Gastrocnemius medialis (tissue), 4 donors: Measurements from ENCODE around the gene MTNR1A. TPM values are rescaled to one million over a fixed set of nuclear protein-coding genes. Genes with fewer than 3 reads are reported as not detected.
"Not testable (repeated sequence)": the region's sequence is repeated elsewhere in the genome, so short reads cannot be mapped to it uniquely, and the experiment has no call there.

Experiments used
- ATAC-seq, 2 donors: fragments of 150-250 bp; one replicate each; pipeline ENCODE4 v1.9.1; 2016
- DNase-seq, 2 donors: peaks; one replicate each; pipeline ENCODE4 v3.0.0-alpha.2; 2019
- H3K27ac ChIP-seq, 4 donors: fragments of 200-600 bp; sonication (generic); 1 replicate in 1 of 4; 2 replicates in 3 of 4; pipeline ENCODE4 v1.5.1; 2016 to 2018; ENCODE audit warnings: mild to moderate bottlenecking in 2 of 4, moderate library complexity in 1 of 4
- H3K27me3 ChIP-seq, 3 donors: fragments of 200-600 bp; sonication (generic) in 2 of 3; 1 replicate in 1 of 3; 2 replicates in 2 of 3; pipeline versions ENCODE4 v1.5.1 to v1.6.0; 2016 to 2019; ENCODE audit warnings: mild to moderate bottlenecking in 1 of 3, moderate library complexity in 1 of 3
- H3K36me3 ChIP-seq, 2 donors: fragments of 200-600 bp; sonication (generic) in 1 of 2; one replicate each; pipeline ENCODE4 v1.5.1; 2017 to 2018
- H3K4me1 ChIP-seq, 2 donors: fragments of 200-600 bp; sonication (generic) in 1 of 2; one replicate each; pipeline ENCODE4 v1.5.1; 2016 to 2017; ENCODE audit warnings: mild to moderate bottlenecking in 2 of 2
- H3K4me3 ChIP-seq, 4 donors: fragments of 200-600 bp; sonication (generic) in 3 of 4; 1 replicate in 1 of 4; 2 replicates in 3 of 4; pipeline ENCODE4 v1.5.1; 2016 to 2019; ENCODE audit warnings: mild to moderate bottlenecking in 2 of 4
- H3K9me3 ChIP-seq, 3 donors: fragments of 200-600 bp; sonication (generic) in 2 of 3; 1 replicate in 1 of 3; 2 replicates in 2 of 3; pipeline ENCODE4 v1.5.1; 2016 to 2019
- CTCF ChIP-seq, 5 experiments: fragments of 450-650 bp in 3 of 5; fragments of 200-600 bp in 2 of 5; sonication (generic) in 2 of 5; IDR thresholded peaks in 4 of 5; conservative IDR thresholded peaks in 1 of 5; 1 replicate in 4 of 5; 2 replicates in 1 of 5; pipeline ENCODE4 v1.5.1; 2016 to 2019; ENCODE audit warnings: antibody characterized with exemption in 5 of 5, mild to moderate bottlenecking in 3 of 5, moderate library complexity in 3 of 5
- POLR2A ChIP-seq, 2 donors: fragments of 450-650 bp; IDR thresholded peaks; one replicate each; pipeline ENCODE4 v1.6.1; 2017; ENCODE audit warnings: antibody characterized with exemption in 2 of 2, mild to moderate bottlenecking in 2 of 2, moderate library complexity in 2 of 2
- in situ Hi-C, 4 donors: fragments of 200-750 bp; cut with MboI; loops; one replicate each; pipeline versions ENCODE4 v1.15.0 to v1.8.0; 2017; ENCODE audit warnings: low sequenced_read_pairs in 4 of 4
- intact Hi-C: fragments of 100-400 bp; cut with DNase I; formaldehyde crosslinking; loops from one replicate; pipeline ENCODE4 v1.15.1; 2023; ENCODE audit warnings: low total_unique reads
- total RNA-seq, 4 donors: library from RNA; depleted of rRNA; stranded (reverse); fragments of >200 nt; gene quantifications; one replicate each; pipeline versions ENCODE4 v1.1.0 to v1.2.3, GENCODE V29; 2016

MTNR1A gene
- total RNA-seq, 4 donors from 2014 or later: not detected

GRCh38 chr4:186541801-186542200 lies 13.6 kb downstream of the MTNR1A start:
- in situ Hi-C loops: no loop called here

GRCh38 chr4:186537843-186538521 lies 17.4 kb downstream of the MTNR1A start:
- ATAC-seq: no peak
- no peaks in the 10 kb centered on the region for H3K4me1 ChIP-seq
- no peak overlapping the region for H3K27ac ChIP-seq
- H3K27me3 ChIP-seq: no peaks in the 10 kb centered on the region
- in situ Hi-C loops: no loop called here
- H3K4me3 ChIP-seq: no peak overlapping the region
- H3K36me3 ChIP-seq: no peaks in the 10 kb centered on the region
- no peaks in the 10 kb centered on the region for H3K9me3 ChIP-seq
- DNase-seq: no peak
- TF ChIP-seq POLR2A (IDR thresholded peaks at IDR 0.05) (no peak), CTCF (IDR thresholded peaks at IDR 0.05 in 4 of 5, conservative IDR thresholded peaks at IDR 0.05 in 1 of 5) (no peak)
- intact Hi-C loops: no loop called here

More at GRCh38 chr4:186541801-186542200, 13.6 kb downstream of the MTNR1A start:
- intact Hi-C loops: no loop called here
- H3K27ac ChIP-seq: no peak overlapping the region
- H3K36me3 ChIP-seq: no peaks in the 10 kb centered on the region
- TF ChIP-seq CTCF (IDR thresholded peaks at IDR 0.05 in 4 of 5, conservative IDR thresholded peaks at IDR 0.05 in 1 of 5) (no peak), POLR2A (IDR thresholded peaks at IDR 0.05) (no peak)
- H3K4me3 ChIP-seq: no peak overlapping the region
- H3K27me3 ChIP-seq: no peaks in the 10 kb centered on the region
- no peaks in the 10 kb centered on the region for H3K9me3 ChIP-seq
- no peak for ATAC-seq
- DNase-seq: no peak
- H3K4me1 ChIP-seq: no peaks in the 10 kb centered on the region

GRCh38 chr4:186536285-186536684 lies 19.1 kb downstream of the MTNR1A start:
- Histone ChIP-seq H3K9me3 (no peaks in the 10 kb centered on the region), H3K36me3 (no peaks in the 10 kb centered on the region), H3K4me3 (no peak overlapping the region), H3K4me1 (no peaks in the 10 kb centered on the region), H3K27ac (no peak overlapping the region), H3K27me3 (no peaks in the 10 kb centered on the region)
- no peak for ATAC-seq
- TF ChIP-seq POLR2A (IDR thresholded peaks at IDR 0.05): no peak
- no peak for TF ChIP-seq CTCF (IDR thresholded peaks at IDR 0.05 in 4 of 5, conservative IDR thresholded peaks at IDR 0.05 in 1 of 5)
- in situ Hi-C loops: no loop called here
- DNase-seq: no peak
- intact Hi-C loops: no loop called here

GRCh38 chr4:186534056-186534455 lies 21.3 kb downstream of the MTNR1A start:
- intact Hi-C loops: no loop called here
- Histone ChIP-seq H3K36me3 (no peaks in the 10 kb centered on the region), H3K4me1 (no peaks in the 10 kb centered on the region), H3K27me3 (no peaks in the 10 kb centered on the region), H3K27ac (no peak overlapping the region), H3K9me3 (no peaks in the 10 kb centered on the region), H3K4me3 (no peak overlapping the region)
- DNase-seq (no peak), ATAC-seq (no peak)
- in situ Hi-C loops: no loop called here
- no peak for TF ChIP-seq CTCF (IDR thresholded peaks at IDR 0.05 in 4 of 5, conservative IDR thresholded peaks at IDR 0.05 in 1 of 5)
- no peak for TF ChIP-seq POLR2A (IDR thresholded peaks at IDR 0.05)

- H3K27me3 ChIP-seq, H3K36me3 ChIP-seq, in situ Hi-C loops, H3K9me3 ChIP-seq, DNase-seq, H3K4me3 ChIP-seq, intact Hi-C loops, H3K27ac ChIP-seq, ATAC-seq, H3K4me1 ChIP-seq: not testable (repeated sequence)
Measured at GRCh38 chr4:186523927-186524326, 31.4 kb downstream of the MTNR1A start.
